Neural cell (in vitro differentiated cells): ENCODE measurements around the gene IL24.

Experiments
- CTCF ChIP-seq: fragments of 450-650 bp; IDR thresholded peaks from 2 replicates; pipeline ENCODE4 v1.5.1; 2014; ENCODE audit warnings: antibody characterized with exemption, mild to moderate bottlenecking, moderate library complexity; ENCODE audit not compliant: poor library complexity, severe bottlenecking
- EP300 ChIP-seq: fragments of 450-650 bp; conservative IDR thresholded peaks from 2 replicates; pipeline ENCODE4 v1.6.1; 2014; ENCODE audit warnings: antibody characterized with exemption, mild to moderate bottlenecking, moderate library complexity; ENCODE audit not compliant: poor library complexity, severe bottlenecking
- EZH2 ChIP-seq: fragments of 200-600, 300-800 bp; shearing (Covaris generic), sonication (generic); IDR thresholded peaks from 2 replicates; pipeline ENCODE4 v1.6.1; 2014; ENCODE audit warnings: antibody characterized with exemption, low read length, borderline replicate concordance, mild to moderate bottlenecking; ENCODE audit not compliant: insufficient read depth, poor library complexity, severe bottlenecking
- MXI1 ChIP-seq: fragments of 450-650 bp; conservative IDR thresholded peaks from 2 replicates; pipeline ENCODE4 v1.6.1; 2014; ENCODE audit warnings: antibody characterized with exemption, mild to moderate bottlenecking; ENCODE audit not compliant: poor library complexity, severe bottlenecking
- POLR2AphosphoS5 ChIP-seq: IDR thresholded peaks from 2 replicates; pipeline ENCODE4 v1.6.1; 2012
- RAD21 ChIP-seq: fragments of 450-650 bp; conservative IDR thresholded peaks from 2 replicates; pipeline ENCODE4 v1.6.1; 2014; ENCODE audit warnings: antibody characterized with exemption, mild to moderate bottlenecking, moderate library complexity
- REST ChIP-seq: IDR thresholded peaks from 2 replicates; pipeline ENCODE4 v1.6.1; 2012; ENCODE audit warnings: borderline replicate concordance
- SMC3 ChIP-seq: fragments of 450-650 bp; conservative IDR thresholded peaks from 2 replicates; pipeline ENCODE4 v1.6.1; 2014; ENCODE audit warnings: antibody characterized with exemption, mild to moderate bottlenecking, moderate library complexity; ENCODE audit not compliant: poor library complexity
- TAF1 ChIP-seq: IDR thresholded peaks from 2 replicates; pipeline ENCODE4 v1.6.1; 2012; ENCODE audit warnings: low read depth

GRCh38 chr1:206913766-206914537 is 16.7 kb downstream of the IL24 start:
- TF ChIP-seq CTCF (no peak), EZH2 (no peak), MXI1 (no peak), POLR2AphosphoS5 (no peak), EP300 (no peak), RAD21 (no peak), SMC3 (no peak), TAF1 (no peak), REST (no peak)
